ENCODE results near the gene SIGLEC5.

The SIGLEC5 gene

GRCh38 chr19:51644636-51645271, 14.6 kb upstream of the SIGLEC5 start:
- Mint-ChIP-seq H3K4me1 (ENCODE audit: low read depth) (peaks cover 3% of the 10 kb centered on the region), H3K4me3 (no peak overlapping the region), H3K36me3 (ENCODE audit: low read depth) (no peaks in the 10 kb centered on the region), H3K9me3 (no peaks in the 10 kb centered on the region), H3K27me3 (ENCODE audit: low read depth) (peaks cover 38% of the 10 kb centered on the region), H3K27ac (no peak overlapping the region)
- no peak for DNase-seq (ENCODE audit: low spot score)

- H3K27me3 Mint-ChIP-seq (ENCODE audit: low read depth), result peaks cover 58% of the 10 kb centered on the region
- H3K27ac Mint-ChIP-seq, result no peak overlapping the region
- peaks cover 6% of the 10 kb centered on the region for H3K4me1 Mint-ChIP-seq (ENCODE audit: low read depth)
Measured at GRCh38 chr19:51641648-51642047, 11.4 kb upstream of the SIGLEC5 start.

GRCh38 chr19:51640386-51640785, 10.2 kb upstream of the SIGLEC5 start:
- no peak overlapping the region for H3K27ac Mint-ChIP-seq

More at GRCh38 chr19:51641648-51642047, 11.4 kb upstream of the SIGLEC5 start:
- no peak overlapping the region for H3K4me3 Mint-ChIP-seq
- DNase-seq (ENCODE audit: low spot score), result no peak
- no peaks in the 10 kb centered on the region for H3K36me3 Mint-ChIP-seq (ENCODE audit: low read depth)
- peaks cover 8% of the 10 kb centered on the region for H3K9me3 Mint-ChIP-seq

GRCh38 chr19:51639916-51640315, 9.7 kb upstream of the SIGLEC5 start:
- Mint-ChIP-seq H3K27ac (no peak overlapping the region), H3K4me3 (no peak overlapping the region), H3K27me3 (ENCODE audit: low read depth) (peaks cover 51% of the 10 kb centered on the region), H3K36me3 (ENCODE audit: low read depth) (no peaks in the 10 kb centered on the region), H3K9me3 (peaks cover 10% of the 10 kb centered on the region), H3K4me1 (ENCODE audit: low read depth) (peaks cover 7% of the 10 kb centered on the region)
- DNase-seq (ENCODE audit: low spot score), result no peak

More at GRCh38 chr19:51640386-51640785, 10.2 kb upstream of the SIGLEC5 start:
- Mint-ChIP-seq H3K4me3 (no peak overlapping the region), H3K27me3 (ENCODE audit: low read depth) (peaks cover 56% of the 10 kb centered on the region), H3K36me3 (ENCODE audit: low read depth) (no peaks in the 10 kb centered on the region), H3K4me1 (ENCODE audit: low read depth) (peaks cover 6% of the 10 kb centered on the region), H3K9me3 (peaks cover 10% of the 10 kb centered on the region)
- DNase-seq (ENCODE audit: low spot score), result no peak

- Mint-ChIP-seq H3K9me3 (peaks cover 10% of the 10 kb centered on the region), H3K36me3 (ENCODE audit: low read depth) (no peaks in the 10 kb centered on the region), H3K4me3 (no peak overlapping the region), H3K27me3 (ENCODE audit: low read depth) (peaks cover 41% of the 10 kb centered on the region), H3K27ac (no peak overlapping the region), H3K4me1 (ENCODE audit: low read depth) (peaks cover 5% of the 10 kb centered on the region)
- no peak for DNase-seq (ENCODE audit: low spot score)
Measured at GRCh38 chr19:51637362-51637978, 7.3 kb upstream of the SIGLEC5 start.

GRCh38 chr19:51632126-51632525, 1.9 kb upstream of the SIGLEC5 start:
- H3K36me3 Mint-ChIP-seq (ENCODE audit: low read depth), result no peaks in the 10 kb centered on the region

GRCh38 chr19:51628153-51628939, 1.9 kb downstream of the SIGLEC5 start:
- Mint-ChIP-seq H3K27me3 (ENCODE audit: low read depth) (peaks cover 23% of the 10 kb centered on the region), H3K27ac (no peak overlapping the region), H3K4me3 (no peak overlapping the region), H3K36me3 (ENCODE audit: low read depth) (no peaks in the 10 kb centered on the region), H3K9me3 (no peaks in the 10 kb centered on the region), H3K4me1 (ENCODE audit: low read depth) (no peaks in the 10 kb centered on the region)
- DNase-seq (ENCODE audit: low spot score), result no peak

More at GRCh38 chr19:51632126-51632525, 1.9 kb upstream of the SIGLEC5 start:
- DNase-seq (ENCODE audit: low spot score), result no peak
- Mint-ChIP-seq H3K4me1 (ENCODE audit: low read depth) (peaks cover 5% of the 10 kb centered on the region), H3K27ac (no peak overlapping the region), H3K4me3 (no peak overlapping the region), H3K27me3 (ENCODE audit: low read depth) (peaks cover 23% of the 10 kb centered on the region), H3K9me3 (peaks cover 6% of the 10 kb centered on the region)

- no peak overlapping the region for H3K4me3 Mint-ChIP-seq
- no peak overlapping the region for H3K27ac Mint-ChIP-seq
- H3K36me3 Mint-ChIP-seq (ENCODE audit: low read depth), result no peaks in the 10 kb centered on the region
- no peaks in the 10 kb centered on the region for H3K9me3 Mint-ChIP-seq
- no peaks in the 10 kb centered on the region for H3K4me1 Mint-ChIP-seq (ENCODE audit: low read depth)
- peaks cover 24% of the 10 kb centered on the region for H3K27me3 Mint-ChIP-seq (ENCODE audit: low read depth)
- no peak for DNase-seq (ENCODE audit: low spot score)
Measured at GRCh38 chr19:51627491-51628138, 2.6 kb downstream of the SIGLEC5 start.

GRCh38 chr19:51626675-51627074, 3.5 kb downstream of the SIGLEC5 start:
- no peaks in the 10 kb centered on the region for H3K9me3 Mint-ChIP-seq
- H3K36me3 Mint-ChIP-seq (ENCODE audit: low read depth), result no peaks in the 10 kb centered on the region
- no peak for DNase-seq (ENCODE audit: low spot score)
- no peak overlapping the region for H3K27ac Mint-ChIP-seq
- H3K4me1 Mint-ChIP-seq (ENCODE audit: low read depth), result no peaks in the 10 kb centered on the region
- H3K4me3 Mint-ChIP-seq, result no peak overlapping the region
- peaks cover 19% of the 10 kb centered on the region for H3K27me3 Mint-ChIP-seq (ENCODE audit: low read depth)

- peaks cover 4% of the 10 kb centered on the region for H3K4me1 Mint-ChIP-seq (ENCODE audit: low read depth)
- no peaks in the 10 kb centered on the region for H3K36me3 Mint-ChIP-seq (ENCODE audit: low read depth)
- H3K9me3 Mint-ChIP-seq, result no peaks in the 10 kb centered on the region
- H3K4me3 Mint-ChIP-seq, result no peak overlapping the region
- no peak for DNase-seq (ENCODE audit: low spot score)
- H3K27ac Mint-ChIP-seq, result no peak overlapping the region
- H3K27me3 Mint-ChIP-seq (ENCODE audit: low read depth), result peaks cover 13% of the 10 kb centered on the region
Measured at GRCh38 chr19:51621178-51621577, 9.0 kb downstream of the SIGLEC5 start.

GRCh38 chr19:51615991-51616390, 14.2 kb downstream of the SIGLEC5 start:
- Mint-ChIP-seq H3K4me1 (ENCODE audit: low read depth) (peaks cover 3% of the 10 kb centered on the region), H3K27me3 (ENCODE audit: low read depth) (peaks cover 8% of the 10 kb centered on the region), H3K9me3 (peaks cover 8% of the 10 kb centered on the region), H3K36me3 (ENCODE audit: low read depth) (no peaks in the 10 kb centered on the region), H3K27ac (no peak overlapping the region), H3K4me3 (no peak overlapping the region)
- DNase-seq (ENCODE audit: low spot score), result no peak

- Mint-ChIP-seq H3K9me3 (peaks cover 8% of the 10 kb centered on the region), H3K4me1 (ENCODE audit: low read depth) (no peaks in the 10 kb centered on the region), H3K4me3 (no peak overlapping the region), H3K27me3 (ENCODE audit: low read depth) (peaks cover 4% of the 10 kb centered on the region), H3K36me3 (ENCODE audit: low read depth) (no peaks in the 10 kb centered on the region), H3K27ac (no peak overlapping the region)
- DNase-seq (ENCODE audit: low spot score), result no peak
Measured at GRCh38 chr19:51614789-51615188, 15.4 kb downstream of the SIGLEC5 start.

GRCh38 chr19:51610576-51610975, 19.6 kb downstream of the SIGLEC5 start:
- peaks cover 15% of the 10 kb centered on the region for H3K4me1 Mint-ChIP-seq (ENCODE audit: low read depth)
- no peak for DNase-seq (ENCODE audit: low spot score)
- H3K27ac Mint-ChIP-seq, result no peak overlapping the region
- H3K36me3 Mint-ChIP-seq (ENCODE audit: low read depth), result no peaks in the 10 kb centered on the region
- H3K4me3 Mint-ChIP-seq, result no peak overlapping the region
- H3K27me3 Mint-ChIP-seq (ENCODE audit: low read depth), result no peaks in the 10 kb centered on the region
- H3K9me3 Mint-ChIP-seq, result peaks cover 8% of the 10 kb centered on the region
